Left lobe of liver (tissue), 2 donors: Measurements from ENCODE around the gene KRT17. TPM values are rescaled to one million over a fixed set of nuclear protein-coding genes. Genes with fewer than 3 reads are reported as not detected.
"Not testable (repeated sequence)": the region's sequence is repeated elsewhere in the genome, so short reads cannot be mapped to it uniquely, and the experiment has no call there.

Experiments
- ATAC-seq: fragments of 200-7000 bp; cut with Tn5 transposase; one replicate; pipeline ENCODE4 v1.9.1; 2020; ENCODE audit warnings: mild to moderate bottlenecking, moderate library complexity
- DNase-seq: peaks from one replicate; pipeline ENCODE4 v3.0.0-alpha.2; 2020; ENCODE audit warnings: low spot score
- total RNA-seq: library from RNA; stranded (reverse); gene quantifications from one replicate; pipeline ENCODE4 v1.2.1, GENCODE V29; 2021
- donor health status: DM: no; HTN: no; CAD: no; lungs with moderate emphysema.
- donor health status: DM: no; HTN: yes; CAD: no.

Gene KRT17
- total RNA-seq, 1 donor from 2014 or later: not detected

DNA sequence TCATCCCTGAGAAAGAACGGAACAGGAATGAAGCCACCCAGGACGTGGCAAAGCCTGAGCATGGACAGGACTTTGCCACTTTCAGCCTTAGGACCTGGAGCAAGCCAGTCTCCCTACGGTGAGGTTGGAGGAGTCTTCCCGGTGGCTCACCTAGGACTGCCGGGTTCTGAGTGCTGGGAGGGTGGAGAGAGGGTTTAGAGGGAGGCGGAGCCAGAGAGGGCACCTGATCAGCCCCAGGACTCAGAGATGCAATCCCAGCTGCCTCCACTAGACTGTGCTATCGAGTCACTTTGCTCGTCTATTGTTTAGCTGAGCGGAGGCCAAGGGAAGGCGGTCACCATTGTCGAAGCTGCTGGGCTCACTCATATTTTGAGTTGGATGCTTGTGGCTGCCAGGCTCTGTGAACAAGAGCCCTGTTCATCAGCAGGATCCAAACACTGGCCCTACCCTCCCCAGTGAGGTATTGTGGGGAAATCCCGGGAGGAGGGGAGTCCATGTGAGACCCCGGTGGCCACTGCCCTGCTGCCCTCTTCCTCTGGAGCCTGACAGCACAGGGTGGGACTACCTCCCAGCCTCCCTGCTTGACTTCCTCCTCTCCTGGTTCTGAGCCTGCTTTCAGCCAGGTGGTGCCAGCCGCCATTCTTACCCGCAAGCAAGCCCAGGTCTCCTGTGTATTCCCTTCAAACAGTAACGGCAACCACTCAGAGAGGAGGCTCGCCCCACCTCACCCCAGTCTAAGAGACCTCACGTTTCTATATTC lies 44.7 kb downstream of the KRT17 start:
- DNase-seq: peak; percentile 56

DNA sequence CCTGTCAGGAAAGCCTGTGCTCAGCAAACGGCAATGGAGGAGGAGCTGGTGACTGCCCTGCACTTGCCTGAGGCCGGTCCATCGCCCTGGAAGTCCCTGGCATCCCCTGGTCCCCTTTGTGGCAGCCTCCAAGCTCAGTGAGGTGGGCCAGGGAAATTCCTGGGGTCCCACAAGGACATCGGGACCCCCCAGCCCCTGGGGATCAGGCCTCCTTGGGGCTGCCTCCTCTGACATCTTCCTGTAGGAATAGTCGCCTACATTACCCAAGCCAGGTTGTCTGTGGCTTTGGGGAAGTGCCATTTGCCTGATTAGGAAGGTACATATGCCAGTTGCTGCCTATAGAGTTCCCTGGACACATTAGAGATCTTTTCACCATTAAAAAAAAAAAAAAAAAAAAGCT lies 45.4 kb downstream of the KRT17 start:
- ATAC-seq (no peak), DNase-seq (no peak)

More for the DNA sequence above, 44.7 kb downstream of the KRT17 start:
- peak; percentile 84 for ATAC-seq

DNA sequence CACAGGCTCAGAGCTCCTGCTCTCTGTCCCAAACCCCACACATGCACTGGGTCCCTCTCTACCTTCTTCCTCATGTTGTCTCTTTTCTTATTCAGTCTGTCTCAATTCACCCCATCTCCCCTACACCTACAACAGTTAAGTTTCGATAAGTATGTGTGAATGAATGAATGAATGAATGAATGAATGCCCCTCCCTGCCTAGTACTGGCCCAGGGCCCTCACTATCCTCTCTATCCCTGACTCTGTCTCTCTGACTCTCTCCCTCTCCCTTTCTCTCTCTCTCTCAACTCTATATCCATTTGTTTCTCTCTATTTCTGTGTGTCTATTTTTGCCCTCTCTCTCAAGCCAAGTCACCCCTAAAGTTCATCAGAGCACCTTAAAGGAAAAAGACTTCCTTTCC lies 45.8 kb downstream of the KRT17 start:
- ATAC-seq (no peak), DNase-seq (no peak)

DNA sequence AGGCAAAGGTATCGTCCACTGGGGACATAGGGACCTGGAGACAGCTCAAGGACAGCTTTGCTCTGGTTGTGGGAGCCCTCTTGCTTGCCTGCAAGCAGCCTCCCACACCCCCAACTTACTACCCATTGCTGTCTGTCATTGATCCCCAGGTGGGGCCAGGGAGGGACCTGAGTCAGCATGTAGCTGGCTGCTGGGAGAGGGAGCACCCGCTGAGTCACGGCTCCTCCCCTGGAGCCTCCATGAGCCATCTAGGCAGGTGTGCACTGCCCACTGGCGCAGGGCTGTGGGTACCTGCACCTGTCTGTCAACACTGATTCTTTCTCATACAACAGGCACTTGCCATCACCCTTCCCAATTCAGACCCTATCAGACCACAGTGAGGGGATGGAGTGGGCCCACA lies 47.6 kb downstream of the KRT17 start:
- ATAC-seq, DNase-seq: not testable (repeated sequence)

DNA sequence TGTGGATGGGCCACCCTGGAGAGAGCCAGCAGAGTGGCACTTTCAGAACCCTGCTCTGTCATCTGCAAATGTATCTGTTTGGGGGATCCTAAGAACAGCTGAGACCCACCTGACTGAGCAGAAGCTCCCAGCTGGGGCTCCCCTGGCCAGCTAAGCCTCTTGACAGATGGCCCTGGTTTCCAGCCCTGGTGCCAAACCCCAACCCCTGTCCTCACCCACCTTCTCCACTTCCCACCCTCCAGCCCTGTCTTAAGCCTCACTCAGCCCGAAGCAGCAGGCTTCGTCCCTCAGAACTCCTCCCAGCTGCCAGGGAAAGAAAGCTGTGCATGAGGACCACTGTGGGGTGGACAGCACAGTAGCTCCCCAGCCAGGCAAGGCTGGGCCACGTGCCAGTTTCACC lies 49.0 kb downstream of the KRT17 start:
- no peak for DNase-seq
- ATAC-seq: no peak

DNA sequence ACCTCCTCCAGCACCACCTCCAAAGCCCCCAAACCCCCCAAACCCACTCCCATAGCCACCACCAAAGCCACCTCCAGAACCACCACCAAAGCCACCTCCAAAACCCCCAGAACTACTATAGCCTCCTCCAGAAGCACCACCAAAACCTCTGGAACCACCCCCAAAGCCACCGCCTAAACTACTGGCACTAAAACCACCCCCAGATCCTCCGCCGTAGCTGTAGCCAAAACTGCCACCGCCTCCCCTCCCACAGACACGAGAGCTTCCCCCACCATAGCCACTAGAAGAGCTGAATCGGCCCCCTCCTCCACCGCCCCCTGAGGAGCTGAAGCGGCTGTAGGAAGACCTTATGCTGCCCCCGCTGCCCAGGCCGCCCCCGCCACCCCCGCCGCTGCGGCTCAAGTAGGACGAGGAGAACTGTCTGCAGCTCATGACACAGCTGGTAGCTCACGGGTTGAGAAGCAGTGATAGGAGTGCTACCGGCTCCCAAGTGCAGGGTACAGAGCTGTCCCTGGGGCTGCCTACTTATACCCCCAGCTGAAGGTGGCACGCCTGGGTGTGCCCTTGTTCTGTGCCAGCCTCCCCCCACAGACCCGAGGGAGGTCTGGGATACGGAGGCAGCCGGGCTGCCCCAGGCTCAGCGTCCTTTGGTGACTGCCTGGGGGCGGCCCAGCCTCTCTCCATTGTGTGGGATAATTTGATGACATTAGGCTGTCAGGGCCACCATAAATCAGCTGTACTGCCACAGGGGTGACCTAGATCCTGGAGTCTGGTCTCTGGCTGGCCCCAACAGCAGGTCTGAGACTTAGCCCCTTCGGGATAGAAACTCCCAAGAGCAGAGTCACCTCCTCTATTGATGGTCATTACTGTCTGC lies 52.6 kb downstream of the KRT17 start, which contains the start of gene KRT9:
Gene KRT9 (minus strand): TSS at position 499 of the 874 bp plus-strand sequence. CDS start 67 bp downstream, at position 432.
- no peak for DNase-seq
- ATAC-seq: no peak

Other genes with a start within 250 kb of the KRT17 start
- gene KRT34, start 242.3 kb downstream of the KRT17 start, total RNA-seq: not detected
- not detected for gene KRT31, start 227.0 kb downstream of the KRT17 start, total RNA-seq
- not detected for gene KRT37, start 200.0 kb downstream of the KRT17 start, total RNA-seq
- not detected for gene KRT38, start 183.6 kb downstream of the KRT17 start, total RNA-seq
- not detected for gene KRT32, start 157.2 kb downstream of the KRT17 start, total RNA-seq
- gene KRT35, start 143.4 kb downstream of the KRT17 start, total RNA-seq: not detected
- not detected for gene KRT36, start 134.7 kb downstream of the KRT17 start, total RNA-seq
- not detected for gene KRT13, start 119.0 kb downstream of the KRT17 start, total RNA-seq
- gene KRT15, start 105.7 kb downstream of the KRT17 start, total RNA-seq: 0.15 TPM
- 5.7 TPM for gene KRT19, start 96.3 kb downstream of the KRT17 start, total RNA-seq
- not detected for gene KRT9, start 52.5 kb downstream of the KRT17 start, total RNA-seq
- gene KRT14, start 37.7 kb downstream of the KRT17 start, total RNA-seq: not detected
- gene KRT16, start 11.8 kb downstream of the KRT17 start, total RNA-seq: not detected
- gene EIF1, start 64.3 kb upstream of the KRT17 start, total RNA-seq: 257 TPM
- not detected for gene GAST, start 87.8 kb upstream of the KRT17 start, total RNA-seq
- gene HAP1, start 110.1 kb upstream of the KRT17 start, total RNA-seq: not detected
- 72.5 TPM for gene JUP, start 162.1 kb upstream of the KRT17 start, total RNA-seq
- 3.3 TPM for gene P3H4, start 187.4 kb upstream of the KRT17 start, total RNA-seq
- gene FKBP10, start 188.4 kb upstream of the KRT17 start, total RNA-seq: 5.1 TPM
- 24.3 TPM for gene NT5C3B, start 211.7 kb upstream of the KRT17 start, total RNA-seq
- gene KLHL10, start 213.2 kb upstream of the KRT17 start, total RNA-seq: not detected
- gene KLHL11, start 240.8 kb upstream of the KRT17 start, total RNA-seq: 5.9 TPM